ENCODE measurements around the gene SYT17.

SYT17 gene, protein sequence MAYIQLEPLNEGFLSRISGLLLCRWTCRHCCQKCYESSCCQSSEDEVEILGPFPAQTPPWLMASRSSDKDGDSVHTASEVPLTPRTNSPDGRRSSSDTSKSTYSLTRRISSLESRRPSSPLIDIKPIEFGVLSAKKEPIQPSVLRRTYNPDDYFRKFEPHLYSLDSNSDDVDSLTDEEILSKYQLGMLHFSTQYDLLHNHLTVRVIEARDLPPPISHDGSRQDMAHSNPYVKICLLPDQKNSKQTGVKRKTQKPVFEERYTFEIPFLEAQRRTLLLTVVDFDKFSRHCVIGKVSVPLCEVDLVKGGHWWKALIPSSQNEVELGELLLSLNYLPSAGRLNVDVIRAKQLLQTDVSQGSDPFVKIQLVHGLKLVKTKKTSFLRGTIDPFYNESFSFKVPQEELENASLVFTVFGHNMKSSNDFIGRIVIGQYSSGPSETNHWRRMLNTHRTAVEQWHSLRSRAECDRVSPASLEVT

DNA sequence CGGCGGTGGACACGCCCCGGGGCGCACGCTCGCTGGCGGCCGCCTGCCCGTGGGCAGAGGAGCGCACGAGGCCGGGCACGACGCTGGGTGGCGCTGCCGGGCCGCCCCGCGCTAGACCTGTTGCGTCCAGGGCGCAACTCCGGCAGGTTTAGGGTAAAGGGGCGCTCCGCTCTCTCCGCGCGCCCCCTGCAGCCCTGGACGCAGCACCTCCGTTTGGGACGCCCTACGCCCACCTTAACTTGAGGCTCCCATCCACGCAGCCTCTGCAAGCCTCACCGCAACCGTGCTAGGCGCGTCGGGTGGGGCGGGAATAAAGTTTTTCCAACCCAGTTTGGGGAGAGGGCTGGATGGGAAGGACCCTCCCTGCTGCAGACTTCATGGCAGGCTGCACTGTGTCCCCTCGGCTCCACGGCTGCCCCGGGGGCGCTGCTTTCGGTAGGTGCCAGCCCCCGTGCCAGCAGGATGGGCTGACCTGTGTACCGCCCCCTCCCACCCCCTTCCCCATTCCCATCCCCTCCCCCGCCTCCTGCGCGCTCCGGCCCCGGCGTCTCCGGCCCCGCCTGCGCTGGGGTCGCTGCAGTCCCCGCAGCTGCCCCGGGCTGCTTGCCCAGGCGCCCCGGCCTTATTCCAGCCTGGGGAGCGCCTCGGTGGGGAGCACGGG, at the start of gene SYT17:
Gene SYT17, plus strand, starts transcription at position 531 of the 661 bp plus-strand sequence. CDS start 407 bp downstream, outside the sequence.
- DNase-seq, result no peak

DNA sequence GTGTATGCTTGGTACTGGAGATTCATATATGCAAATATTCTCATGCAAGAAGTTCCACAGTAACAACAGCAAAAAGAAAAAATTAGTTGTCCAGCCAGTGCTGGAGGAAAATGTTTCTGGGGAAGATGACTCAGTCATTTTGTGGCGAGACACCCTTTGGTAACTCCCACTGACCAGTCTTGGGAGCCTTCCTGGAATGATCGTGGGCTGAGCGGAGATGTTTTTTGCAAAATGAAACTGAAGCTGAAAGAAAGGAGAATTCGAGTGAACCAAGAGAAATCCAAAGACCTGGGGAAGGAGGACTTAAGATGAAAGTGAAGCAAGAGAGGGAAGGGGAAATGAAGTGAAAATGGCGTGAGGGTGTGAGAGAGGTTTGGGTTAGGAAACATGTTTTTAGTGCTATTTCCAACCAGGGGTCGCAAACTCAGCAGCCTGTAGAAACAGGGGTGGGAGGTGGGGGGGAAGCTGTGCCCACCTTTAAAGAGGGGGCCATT, 49.1 kb upstream of the SYT17 start:
- no peak for DNase-seq

DNA sequence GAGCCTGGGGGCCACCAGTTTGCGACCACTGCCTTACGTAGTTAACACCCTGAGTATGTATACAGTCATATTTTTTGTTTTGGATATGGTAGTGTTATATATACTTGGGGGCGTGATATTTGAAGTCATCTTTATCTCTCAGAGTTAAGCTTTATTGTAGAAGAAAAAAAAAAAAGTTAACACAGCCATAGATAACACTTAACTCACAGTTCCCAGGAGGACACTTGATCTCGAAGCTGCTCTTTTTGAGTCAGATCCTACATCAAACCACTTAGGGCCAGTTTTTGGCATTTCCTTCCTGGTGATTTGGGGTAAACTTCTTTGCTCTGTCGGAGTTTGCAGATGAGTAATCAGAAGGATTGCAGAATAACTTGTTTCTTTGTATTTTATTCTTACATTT, 48.5 kb upstream of the SYT17 start:
- no peak for DNase-seq

DNA sequence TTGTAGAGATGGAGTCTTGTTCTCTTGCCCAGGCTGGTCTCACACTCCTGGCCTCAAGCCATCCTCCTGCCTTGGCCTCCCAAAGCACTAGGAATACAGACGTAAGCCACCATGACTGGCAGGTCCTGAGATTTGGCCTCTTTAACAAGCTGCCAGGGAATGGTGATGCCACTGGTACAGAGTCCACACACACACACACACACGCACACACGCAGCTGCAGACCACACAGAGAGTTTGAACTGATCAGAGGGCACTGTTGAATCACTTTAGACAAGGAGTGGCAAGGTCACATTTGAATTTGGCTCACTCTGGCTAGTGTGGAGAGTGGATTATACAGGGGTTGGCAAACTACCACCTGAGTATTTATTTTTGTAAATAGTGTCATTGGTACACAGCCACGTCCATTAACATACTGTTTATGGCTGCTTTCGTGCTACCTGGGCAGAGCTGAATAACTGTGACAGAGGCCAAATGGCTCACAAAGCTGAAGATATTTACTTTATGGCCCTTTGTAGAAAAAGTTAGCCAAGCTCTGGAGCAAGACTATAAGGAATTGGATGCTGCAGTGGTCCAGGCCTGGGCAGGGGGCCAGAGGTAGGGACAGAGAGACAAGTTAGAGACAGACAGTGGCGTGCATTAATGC, 44.4 kb upstream of the SYT17 start:
- no peak for DNase-seq

DNA sequence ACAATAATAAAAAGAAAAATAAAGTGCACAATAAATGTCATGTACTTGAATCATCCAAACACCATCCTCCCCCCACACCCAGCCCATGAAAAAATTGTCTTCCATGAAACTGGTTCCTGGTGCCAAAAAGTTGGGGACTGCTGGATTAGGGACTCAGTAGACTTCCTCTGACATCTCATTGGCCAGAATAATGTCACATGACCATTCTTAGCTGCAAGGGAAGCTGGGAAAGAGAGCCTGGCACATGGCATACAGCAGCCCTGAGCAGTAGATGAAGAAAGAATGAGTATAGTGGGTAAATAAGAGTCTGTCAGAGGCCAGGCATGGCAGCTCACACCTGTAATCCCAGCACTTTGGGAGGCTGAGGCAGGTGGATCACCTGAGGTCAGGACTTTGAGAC, 41.7 kb upstream of the SYT17 start:
- DNase-seq, result no peak

DNA sequence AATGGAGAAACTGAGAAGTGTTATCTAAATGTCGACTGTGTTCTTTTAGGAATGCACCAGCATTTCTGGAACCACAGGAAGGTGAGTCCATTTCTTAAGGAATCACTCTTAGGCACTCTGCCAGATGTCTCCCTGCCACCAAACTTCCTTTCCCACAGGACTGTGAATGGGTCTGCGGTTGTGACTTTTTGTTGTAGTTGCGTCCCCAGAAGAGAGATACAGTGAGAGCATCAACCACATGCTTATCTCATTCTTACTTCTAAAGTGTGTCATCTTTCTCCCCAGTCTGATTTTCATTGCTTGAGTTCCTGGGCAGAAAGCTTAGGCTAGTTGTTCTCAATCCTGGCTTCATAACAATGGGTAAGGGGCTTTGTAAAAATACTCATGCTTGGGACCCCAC, 40.8 kb upstream of the SYT17 start:
- no peak for DNase-seq

DNA sequence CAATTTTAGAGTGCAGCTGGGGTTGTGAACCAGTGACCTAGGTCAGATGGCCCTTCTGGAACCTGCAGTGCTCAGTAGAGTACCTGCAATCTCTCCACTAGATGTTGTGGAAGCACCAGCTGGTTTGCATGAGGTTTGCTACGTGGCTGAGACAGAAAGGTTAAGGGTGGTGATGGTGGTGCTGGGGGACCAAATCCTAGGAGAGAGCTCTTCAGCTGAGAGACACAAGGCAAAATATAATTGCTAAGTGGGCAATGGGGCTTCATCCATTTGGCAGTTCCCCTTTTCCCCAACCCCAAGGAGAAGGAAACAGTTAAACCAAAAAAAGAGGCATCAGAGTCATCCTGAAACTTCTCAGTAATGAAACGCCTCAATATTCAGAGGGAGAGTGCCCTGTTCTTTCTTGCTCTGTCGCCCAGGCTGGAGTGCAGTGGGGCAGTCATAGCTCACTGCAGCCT, 40.3 kb upstream of the SYT17 start:
- no peak for DNase-seq

DNA sequence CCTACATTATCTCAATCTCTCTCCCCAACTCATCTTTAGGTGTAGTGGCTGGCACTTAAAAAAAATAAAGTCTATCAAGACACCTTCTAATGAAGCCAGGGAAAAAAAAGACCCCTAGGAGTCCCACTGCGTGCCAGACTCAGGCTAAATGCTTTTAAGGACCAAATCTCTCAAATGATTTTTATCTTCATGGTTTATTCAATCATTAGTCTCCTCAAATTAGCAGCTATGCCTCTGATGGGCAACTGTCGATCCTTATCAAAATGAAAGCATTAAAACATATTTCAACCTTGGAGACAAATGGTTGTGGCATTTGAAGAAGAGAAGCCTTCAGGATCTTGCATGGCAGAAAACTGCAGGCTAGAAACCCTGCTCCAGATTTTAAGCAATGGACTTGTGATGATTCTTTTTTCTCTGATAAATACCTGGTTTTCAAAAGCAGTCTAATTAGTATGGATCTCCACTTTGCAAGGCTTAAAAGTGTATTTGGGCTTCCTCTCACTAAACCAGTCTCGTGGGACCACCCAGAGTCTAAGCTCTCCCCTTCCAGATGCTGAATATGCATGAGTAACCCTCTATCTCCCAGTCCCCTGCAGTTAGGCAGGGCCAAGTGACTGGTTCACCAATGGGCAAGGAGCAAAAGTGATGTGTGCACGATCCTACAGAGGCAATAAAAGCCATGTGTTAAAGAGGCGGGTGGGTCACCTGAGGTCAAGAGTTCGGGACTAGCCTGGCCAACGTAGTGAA, 39.4 kb upstream of the SYT17 start:
- DNase-seq, result no peak

DNA sequence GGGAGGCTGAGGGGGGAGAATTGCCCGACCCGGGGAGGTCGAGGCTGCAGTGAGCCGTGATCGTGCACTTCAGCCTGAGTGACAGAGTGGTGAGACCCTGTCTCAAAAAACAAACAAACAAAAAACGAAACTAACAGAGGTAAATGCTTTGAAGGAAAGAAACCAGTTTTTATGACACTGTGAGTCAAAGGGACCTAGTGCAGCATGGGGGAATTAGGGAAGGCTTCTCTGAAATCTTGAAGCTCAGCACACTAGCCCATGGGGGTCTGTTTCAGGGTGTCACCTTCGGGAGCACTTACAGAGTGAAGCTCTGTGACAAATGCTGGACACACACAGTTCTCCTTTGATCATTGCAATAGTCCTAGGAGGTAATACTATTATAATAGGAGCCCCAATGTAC, 37.7 kb upstream of the SYT17 start:
- DNase-seq, result no peak

DNA sequence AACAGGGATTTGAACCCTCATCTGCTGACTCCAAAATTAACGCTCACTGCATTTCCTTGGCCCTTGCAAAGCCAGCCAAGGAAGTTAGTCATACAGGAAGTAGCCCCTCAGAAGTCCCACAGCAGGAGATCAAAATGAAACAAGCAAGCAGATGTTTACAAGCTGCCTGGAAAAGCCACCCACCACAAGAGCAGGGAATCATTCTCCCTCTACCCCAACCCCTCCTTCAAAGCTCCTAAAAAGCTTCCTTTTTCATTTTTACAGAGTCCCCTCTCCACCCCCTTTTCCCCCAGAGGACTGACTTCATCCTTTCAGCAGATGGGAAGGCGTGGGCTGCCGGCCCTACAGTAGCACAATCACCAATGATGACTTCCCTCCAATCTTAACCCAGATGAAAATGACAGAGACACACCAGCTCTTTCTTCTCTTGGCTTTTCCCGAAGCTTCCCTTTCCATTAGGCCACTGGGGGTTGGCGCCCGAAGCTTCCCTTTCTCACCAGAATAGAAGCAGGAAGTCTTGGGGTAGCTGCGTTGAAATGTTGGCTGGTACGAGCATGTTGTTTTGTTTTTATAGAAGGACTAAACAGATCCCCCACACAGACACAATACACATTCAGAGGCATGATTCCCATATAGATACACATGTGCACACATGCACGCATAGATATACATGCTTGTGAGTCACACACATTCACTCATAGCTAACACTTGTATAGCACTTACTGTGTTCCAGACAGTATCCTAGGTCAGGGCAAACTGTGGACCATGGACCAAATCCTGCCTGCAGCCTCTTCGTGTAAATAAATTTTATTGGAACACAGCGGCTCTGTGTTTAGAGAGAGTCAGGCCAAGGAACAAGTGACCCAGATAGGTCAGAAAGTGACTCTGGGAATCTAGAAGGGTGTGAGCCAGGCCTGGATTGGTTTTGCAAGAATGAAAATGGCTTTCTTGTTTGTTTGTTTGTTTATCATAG, 36.9 kb upstream of the SYT17 start:
- no peak for DNase-seq

DNA sequence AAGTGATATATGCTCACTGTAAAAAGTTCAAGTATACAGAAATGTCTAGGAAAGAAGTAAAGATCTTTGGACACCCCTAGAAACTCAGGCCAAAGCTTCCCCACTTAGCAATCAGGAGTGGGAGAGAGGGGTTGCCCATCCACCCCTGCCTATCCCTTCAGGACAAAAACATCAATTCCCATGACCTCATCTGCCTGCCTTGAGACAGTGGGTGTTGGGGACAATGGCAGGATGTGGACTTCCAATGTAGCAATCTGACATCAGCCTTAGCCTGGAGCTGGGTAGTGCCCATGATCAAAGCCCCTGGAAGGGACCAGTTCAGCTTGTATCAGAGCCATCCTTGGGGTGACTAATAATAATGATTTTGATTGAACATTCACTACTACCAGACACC, 36.2 kb upstream of the SYT17 start:
- no peak for DNase-seq

DNA sequence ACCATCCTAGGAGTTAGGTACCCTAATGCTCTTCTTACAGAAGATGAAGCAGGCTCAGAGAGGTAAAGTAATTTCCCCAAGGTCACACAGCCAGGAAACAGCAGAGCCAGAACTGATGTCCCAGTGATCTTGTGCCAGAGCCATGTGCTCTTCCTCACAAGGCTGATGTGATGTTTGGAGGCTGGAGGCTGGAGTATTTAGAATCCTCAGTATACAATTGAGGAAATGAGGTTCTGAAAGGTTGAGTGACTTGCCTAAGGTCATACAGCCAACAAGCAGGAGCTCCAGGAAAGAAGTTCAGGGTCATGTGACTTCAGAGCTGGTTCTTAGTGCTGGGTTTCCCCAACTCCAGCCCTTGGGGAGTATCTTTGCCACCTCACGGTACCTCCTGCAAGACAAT, 35.8 kb upstream of the SYT17 start:
- no peak for DNase-seq

DNA sequence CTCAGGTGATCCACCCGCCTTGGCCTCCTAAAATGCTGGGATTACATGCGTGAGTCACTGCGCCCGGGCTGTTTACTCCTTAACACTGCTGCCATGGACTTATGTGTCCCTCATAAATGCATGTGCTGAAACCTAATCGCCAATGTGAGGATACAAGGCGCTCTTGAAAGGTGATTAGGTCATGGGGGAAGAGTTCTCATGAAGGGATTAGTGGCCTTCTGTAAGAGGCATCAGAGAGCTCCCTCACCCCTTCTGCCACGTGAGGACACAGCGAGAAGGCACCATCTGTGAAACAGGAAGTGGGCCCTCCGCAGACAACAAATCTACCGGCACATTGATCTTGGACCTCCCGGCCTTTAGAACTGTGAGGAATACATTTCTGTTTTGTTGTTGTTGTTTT, 35.1 kb upstream of the SYT17 start:
- no peak for DNase-seq

DNA sequence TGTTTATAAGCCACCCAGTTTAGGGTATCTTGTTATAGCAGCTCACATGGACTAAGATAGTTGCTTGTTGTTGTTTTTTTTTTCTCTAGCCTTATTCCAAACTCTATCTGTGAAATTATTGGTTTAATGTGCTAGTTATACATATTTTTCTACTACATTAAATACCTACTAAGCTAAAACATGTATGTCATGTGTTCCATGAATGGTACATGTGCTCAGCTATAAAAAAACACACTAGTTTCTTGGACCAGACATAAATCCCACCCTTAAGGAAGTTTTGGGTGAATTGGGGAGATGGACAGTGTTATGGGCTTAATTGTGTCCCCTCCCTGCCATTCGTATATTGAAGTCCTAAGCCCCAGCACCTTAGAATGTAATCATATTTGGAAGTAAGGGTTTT, 34.4 kb upstream of the SYT17 start:
- no peak for DNase-seq

DNA sequence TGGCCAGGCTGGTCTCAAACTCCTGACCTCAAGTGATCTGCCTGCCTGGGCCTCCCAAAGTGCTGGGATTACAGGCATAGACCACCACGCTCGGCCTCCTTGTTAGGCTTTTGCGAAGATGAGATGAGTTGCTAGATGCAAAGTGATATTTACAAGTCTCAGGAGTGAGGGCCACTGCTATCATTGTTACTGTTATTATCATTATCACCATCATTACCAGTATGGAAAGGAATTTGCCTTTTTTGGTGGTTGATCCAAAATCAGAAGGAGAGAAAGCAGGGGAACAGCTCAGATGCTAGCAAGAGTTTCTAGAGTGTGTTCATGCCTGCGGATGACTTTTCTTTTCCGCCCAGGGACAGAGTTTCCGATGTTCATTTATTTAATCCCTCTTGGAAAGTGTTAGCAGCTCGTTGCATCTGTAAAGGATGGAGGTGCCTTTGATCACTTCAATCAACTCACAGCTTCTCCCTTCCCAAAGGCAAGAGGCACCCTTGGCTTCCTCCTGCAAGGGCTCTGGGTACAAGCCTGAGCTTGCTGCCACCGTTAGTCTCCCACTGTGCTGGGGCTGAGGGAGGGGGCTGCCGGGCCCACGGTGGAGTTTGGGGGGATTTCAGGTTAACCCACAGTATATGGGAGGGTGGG, 32.7 kb upstream of the SYT17 start:
- DNase-seq, result no peak

DNA sequence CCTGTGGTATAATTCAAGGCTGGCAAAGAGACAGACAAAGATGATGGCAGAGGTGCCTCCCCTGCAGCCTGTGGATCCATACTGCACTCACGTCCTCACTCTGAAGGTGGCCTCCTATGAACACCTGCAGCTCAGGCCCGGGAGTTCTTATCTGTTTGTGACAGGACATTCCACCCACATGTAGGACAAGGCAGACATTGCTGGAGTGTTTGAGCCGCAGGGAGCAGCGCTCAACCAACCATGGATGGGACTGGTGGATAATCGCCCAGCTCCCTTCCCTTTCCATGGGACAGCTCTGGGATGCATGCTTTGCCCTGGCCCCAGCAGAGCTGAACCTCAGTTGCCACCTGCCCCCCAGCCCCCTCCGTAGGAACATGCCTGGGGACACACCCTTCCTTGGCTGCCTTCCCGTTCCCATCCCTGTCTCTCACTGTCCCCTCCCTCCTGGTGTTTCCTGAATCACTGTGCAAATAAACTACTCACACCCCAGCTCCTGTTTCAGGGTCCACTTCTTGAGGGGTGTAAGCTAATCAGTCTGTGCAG, 32.1 kb upstream of the SYT17 start:
- DNase-seq, result no peak

DNA sequence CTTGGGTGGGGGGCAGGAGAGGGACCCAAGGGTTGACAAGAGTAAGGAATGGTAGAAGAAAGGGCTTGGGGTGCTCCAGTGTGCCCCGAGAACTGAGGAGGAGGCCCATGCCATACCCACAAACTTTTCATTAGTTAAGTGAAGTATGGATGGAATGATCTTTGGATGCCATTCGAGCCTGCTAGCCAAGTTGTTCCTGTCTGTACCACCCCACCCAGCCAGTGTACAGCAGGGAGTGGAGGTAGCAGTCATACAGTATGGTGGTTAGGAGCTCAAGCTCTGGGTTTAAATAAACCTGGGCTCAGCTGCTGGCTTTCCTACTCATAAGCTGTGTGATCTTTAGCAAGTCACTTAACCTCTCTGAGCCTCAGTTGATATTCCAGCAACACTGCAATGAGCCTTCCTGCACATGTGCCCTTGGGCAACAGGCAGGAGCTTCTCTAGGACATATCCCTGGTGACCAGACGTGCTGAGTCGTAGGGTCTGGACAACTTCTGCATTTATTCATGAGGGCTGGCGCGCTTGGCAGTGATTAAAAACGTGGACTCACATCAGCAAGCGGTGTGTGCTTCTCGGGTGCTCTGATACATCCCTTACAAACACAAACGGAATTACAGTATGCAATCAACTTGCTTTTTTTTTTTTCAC, 31.4 kb upstream of the SYT17 start:
- no peak for DNase-seq

DNA sequence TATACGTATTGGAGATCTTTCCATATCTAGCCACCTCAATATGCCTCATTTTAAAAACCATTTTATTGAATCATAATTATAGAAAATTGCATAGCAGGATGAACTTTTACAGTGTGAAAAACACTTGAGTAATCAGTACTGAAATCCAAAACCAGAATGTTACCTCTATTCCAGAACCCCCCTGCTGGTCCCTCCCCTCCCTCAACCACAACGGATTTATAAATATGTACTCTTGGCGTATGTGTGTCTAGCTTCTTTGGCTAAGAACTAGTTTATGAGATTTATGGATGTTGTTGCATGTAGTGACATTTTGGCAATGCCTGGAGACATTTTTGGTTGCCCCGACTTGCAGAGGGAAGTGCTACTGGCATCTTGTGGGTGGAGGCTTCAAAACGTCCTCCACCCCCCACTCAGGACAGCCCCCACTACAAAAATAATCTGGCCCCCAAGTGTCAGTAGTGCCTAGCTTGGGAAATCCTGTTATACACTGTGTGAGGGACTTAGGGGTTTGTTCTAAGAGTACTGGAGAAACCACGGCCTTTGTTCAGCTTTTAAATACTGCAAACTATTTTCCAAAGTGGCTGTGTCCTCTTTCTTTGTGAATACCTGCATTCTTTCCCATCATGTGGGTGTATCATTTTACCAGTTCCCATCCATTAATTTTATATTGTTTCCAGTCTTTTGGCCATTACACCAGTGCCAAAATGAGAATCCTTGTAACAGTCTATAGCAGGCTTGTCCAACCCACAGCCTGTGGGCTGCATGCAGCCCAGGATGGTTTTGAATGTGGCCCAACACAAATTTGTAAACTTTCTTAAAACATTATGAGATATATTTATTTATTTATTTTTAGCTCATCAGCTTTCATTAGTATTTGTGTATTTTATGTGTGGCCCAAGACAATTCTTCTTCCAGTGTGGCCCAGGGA, 30.6 kb upstream of the SYT17 start:
- DNase-seq, result peak; percentile 80

DNA sequence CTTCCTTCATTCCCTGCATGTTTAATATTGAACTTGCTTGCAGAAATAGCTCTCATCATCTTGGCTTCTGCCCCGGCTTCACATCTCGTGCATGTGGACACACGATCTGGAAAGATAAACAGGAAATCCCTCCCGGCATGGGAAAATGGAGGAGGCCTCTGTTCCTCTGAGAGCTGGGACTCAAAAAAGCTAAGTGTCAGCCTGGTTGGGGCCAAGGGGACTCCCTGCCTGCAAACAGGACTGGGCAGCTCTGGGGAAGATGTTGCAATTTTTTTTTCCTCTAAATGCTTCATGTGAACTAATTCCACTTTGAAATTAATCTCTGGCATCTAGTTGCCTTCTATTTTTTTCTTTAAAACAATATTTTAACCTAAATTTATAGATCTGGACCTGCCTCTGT, 29.4 kb upstream of the SYT17 start:
- DNase-seq, result no peak

Measured in NCI-H1417 treated with DMSO at 0.1 percent for 48 hours (cell line).